SU-DHL-6 (cell line): Measurements from ENCODE around the gene RBM17.

Source experiments
- H2AFZ ChIP-seq: fragments of 200-600 bp; sonication (generic); 2 replicates; pipeline ENCODE4 v1.6.1; 2014; ENCODE audit warnings: low read depth, mild to moderate bottlenecking, moderate library complexity, mixed read lengths, antibody characterized with exemption, low read length; ENCODE audit not compliant: severe bottlenecking
- H3F3A ChIP-seq: fragments of 200-600 bp; shearing (Covaris generic); 2 replicates; pipeline ENCODE4 v1.6.0; 2016; ENCODE audit warnings: antibody characterized with exemption, mild to moderate bottlenecking; ENCODE audit not compliant: insufficient read depth
- H3K27ac ChIP-seq: fragments of 200-600 bp; sonication (generic); 2 replicates; pipeline ENCODE4 v1.5.1; 2016; ENCODE audit warnings: low read depth, mild to moderate bottlenecking, low read length, moderate library complexity, mixed read lengths
- H3K27me3 ChIP-seq: fragments of 200-600 bp; sonication (generic), shearing (Covaris generic); 2 replicates; pipeline ENCODE4 v1.6.0; 2014; ENCODE audit warnings: mild to moderate bottlenecking, low read length
- H3K36me3 ChIP-seq: fragments of 200-600 bp; sonication (generic); 2 replicates; pipeline ENCODE4 v1.6.1; 2014; ENCODE audit warnings: mild to moderate bottlenecking, low read length, mixed read lengths
- H3K4me2 ChIP-seq: fragments of 300-600, 200-600 bp; shearing (Covaris generic), sonication (generic); 2 replicates; pipeline ENCODE4 v1.6.0; 2014; ENCODE audit warnings: low read length, low read depth, mild to moderate bottlenecking; ENCODE audit not compliant: poor library complexity, severe bottlenecking
- H3K4me3 ChIP-seq: fragments of 200-600 bp; sonication (generic); 2 replicates; pipeline ENCODE4 v1.5.1; 2014; ENCODE audit warnings: antibody characterized with exemption, low read length, mild to moderate bottlenecking, mixed read lengths; ENCODE audit not compliant: insufficient read depth, poor library complexity, severe bottlenecking
- H3K79me2 ChIP-seq: fragments of 200-600 bp; sonication (generic); 2 replicates; pipeline ENCODE4 v1.6.1; 2014; ENCODE audit warnings: mild to moderate bottlenecking, low read length, moderate library complexity; ENCODE audit not compliant: insufficient read depth
- H3K9ac ChIP-seq: fragments of 200-600 bp; sonication (generic); 2 replicates; pipeline ENCODE4 v1.7.0; 2014; ENCODE audit warnings: mild to moderate bottlenecking, low read length
- H3K9me2 ChIP-seq: fragments of 200-600 bp; sonication (generic); replicated peaks from 2 replicates; pipeline ENCODE4 v1.6.1; 2014; ENCODE audit warnings: low read length; ENCODE audit not compliant: insufficient read depth
- H3K9me3 ChIP-seq: fragments of 200-600 bp; sonication (generic); 2 replicates; pipeline ENCODE4 v1.6.1; 2014; ENCODE audit warnings: low read length, mixed read lengths; ENCODE audit not compliant: insufficient read depth
- H4K20me1 ChIP-seq: fragments of 200-600 bp; sonication (generic); 2 replicates; pipeline ENCODE4 v1.6.1; 2014; ENCODE audit warnings: low read depth, mild to moderate bottlenecking, antibody characterized with exemption, low read length, moderate library complexity, mixed read lengths
- EZH2phosphoT487 ChIP-seq: fragments of 200-600 bp; sonication (generic), shearing (Covaris generic); conservative IDR thresholded peaks from 2 replicates; pipeline ENCODE4 v1.6.1; 2018; ENCODE audit warnings: mild to moderate bottlenecking, antibody characterized with exemption, low read length, moderate library complexity, mixed read lengths
- TF ChIP-seq, protein P1 (sequence below): fragments of 200-600 bp; sonication (generic); IDR thresholded peaks from one replicate; pipeline ENCODE4 v1.5.1; 2017; ENCODE audit warnings: antibody characterized with exemption, mild to moderate bottlenecking, low read length, moderate library complexity; ENCODE audit not compliant: insufficient read depth, poor library complexity, severe bottlenecking

The RBM17 gene

DNA sequence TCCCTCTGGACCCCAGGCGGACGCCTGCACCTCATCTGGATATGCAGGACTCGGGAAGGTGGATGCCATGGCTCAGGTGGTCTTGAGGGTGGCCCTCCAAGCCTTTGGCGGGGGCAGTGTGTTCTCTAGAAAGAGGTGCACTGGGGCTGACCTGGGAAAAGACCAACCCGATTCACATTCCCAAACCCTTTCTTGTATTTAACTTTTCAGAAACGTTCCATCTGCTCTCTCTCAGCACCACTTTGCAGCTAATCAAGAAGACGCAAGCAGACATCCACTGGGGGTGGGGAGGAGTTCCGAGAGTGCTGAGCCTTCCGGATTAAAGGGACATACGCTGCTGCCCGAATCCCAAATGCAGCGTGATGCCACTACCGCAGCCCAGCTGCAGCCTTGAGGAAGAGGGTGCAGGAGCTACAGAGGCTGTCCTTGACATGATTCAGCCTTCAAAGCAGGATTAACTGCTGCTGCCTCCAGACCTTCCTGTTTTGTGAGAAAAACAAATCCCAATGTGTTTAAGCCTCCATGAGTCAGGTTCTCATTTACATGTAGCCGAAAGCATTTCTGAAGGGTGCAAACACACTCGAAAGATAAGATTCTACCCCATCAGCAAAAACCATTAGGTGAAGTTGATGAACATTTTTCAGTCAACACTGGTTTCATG, 39.9 kb downstream of the RBM17 start:
- Histone ChIP-seq H3K4me3 (no peak overlapping the region), H3K9ac (no peak overlapping the region), H3K36me3 (no peaks in the 10 kb centered on the region), H3K9me2 (no peaks in the 10 kb centered on the region), H2AFZ (no peak overlapping the region), H3F3A (no peaks in the 10 kb centered on the region), H3K27me3 (no peaks in the 10 kb centered on the region), H3K79me2 (no peaks in the 10 kb centered on the region), H3K4me2 (no peak overlapping the region), H3K9me3 (no peaks in the 10 kb centered on the region), H4K20me1 (no peaks in the 10 kb centered on the region), H3K27ac (no peak overlapping the region)
- TF ChIP-seq EZH2phosphoT487: no peak
- TF ChIP-seq, protein P1, sequence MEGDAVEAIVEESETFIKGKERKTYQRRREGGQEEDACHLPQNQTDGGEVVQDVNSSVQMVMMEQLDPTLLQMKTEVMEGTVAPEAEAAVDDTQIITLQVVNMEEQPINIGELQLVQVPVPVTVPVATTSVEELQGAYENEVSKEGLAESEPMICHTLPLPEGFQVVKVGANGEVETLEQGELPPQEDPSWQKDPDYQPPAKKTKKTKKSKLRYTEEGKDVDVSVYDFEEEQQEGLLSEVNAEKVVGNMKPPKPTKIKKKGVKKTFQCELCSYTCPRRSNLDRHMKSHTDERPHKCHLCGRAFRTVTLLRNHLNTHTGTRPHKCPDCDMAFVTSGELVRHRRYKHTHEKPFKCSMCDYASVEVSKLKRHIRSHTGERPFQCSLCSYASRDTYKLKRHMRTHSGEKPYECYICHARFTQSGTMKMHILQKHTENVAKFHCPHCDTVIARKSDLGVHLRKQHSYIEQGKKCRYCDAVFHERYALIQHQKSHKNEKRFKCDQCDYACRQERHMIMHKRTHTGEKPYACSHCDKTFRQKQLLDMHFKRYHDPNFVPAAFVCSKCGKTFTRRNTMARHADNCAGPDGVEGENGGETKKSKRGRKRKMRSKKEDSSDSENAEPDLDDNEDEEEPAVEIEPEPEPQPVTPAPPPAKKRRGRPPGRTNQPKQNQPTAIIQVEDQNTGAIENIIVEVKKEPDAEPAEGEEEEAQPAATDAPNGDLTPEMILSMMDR: no peak

DNA sequence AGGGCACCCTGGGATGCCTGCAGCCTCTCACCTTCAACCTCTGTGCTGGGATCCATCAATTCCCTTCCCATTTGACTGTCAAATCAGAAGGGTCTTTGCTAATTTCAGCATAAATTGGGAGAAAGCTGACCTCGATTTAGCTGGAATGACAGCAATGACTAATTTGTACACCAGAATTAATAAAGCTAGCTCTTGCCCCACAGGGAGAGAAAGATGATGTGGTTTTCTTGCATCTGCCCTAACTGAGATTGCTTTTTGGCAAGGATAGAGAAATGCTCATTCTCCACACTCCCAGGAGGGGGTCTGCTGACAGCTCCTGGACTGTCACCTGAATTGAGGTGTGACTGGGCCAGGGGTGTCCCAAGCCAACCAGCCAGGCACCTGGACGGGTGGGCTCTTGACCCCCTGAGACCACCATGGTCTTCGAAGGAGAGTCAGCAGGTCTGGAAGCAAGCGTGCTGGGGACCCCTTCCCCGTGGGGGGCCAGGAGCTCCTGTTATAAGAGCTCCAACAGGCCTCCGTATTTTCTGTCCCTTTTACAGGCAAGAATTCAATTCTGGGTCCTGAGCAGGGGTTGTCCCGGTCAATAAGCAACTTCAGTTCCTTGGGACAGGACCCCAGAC, 42.1 kb downstream of the RBM17 start:
- H3K79me2 ChIP-seq: no peaks in the 10 kb centered on the region
- H3K27ac ChIP-seq: no peak overlapping the region
- no peaks in the 10 kb centered on the region for H4K20me1 ChIP-seq
- TF ChIP-seq, protein P1: no peak
- no peak for TF ChIP-seq EZH2phosphoT487
- H3K4me3 ChIP-seq: no peak overlapping the region
- H3K27me3 ChIP-seq: no peaks in the 10 kb centered on the region
- H3K36me3 ChIP-seq: no peaks in the 10 kb centered on the region
- H3K9me3 ChIP-seq: no peaks in the 10 kb centered on the region
- no peak overlapping the region for H2AFZ ChIP-seq
- no peak overlapping the region for H3K9ac ChIP-seq
- H3F3A ChIP-seq: no peaks in the 10 kb centered on the region
- H3K4me2 ChIP-seq: no peak overlapping the region
- H3K9me2 ChIP-seq: no peaks in the 10 kb centered on the region

DNA sequence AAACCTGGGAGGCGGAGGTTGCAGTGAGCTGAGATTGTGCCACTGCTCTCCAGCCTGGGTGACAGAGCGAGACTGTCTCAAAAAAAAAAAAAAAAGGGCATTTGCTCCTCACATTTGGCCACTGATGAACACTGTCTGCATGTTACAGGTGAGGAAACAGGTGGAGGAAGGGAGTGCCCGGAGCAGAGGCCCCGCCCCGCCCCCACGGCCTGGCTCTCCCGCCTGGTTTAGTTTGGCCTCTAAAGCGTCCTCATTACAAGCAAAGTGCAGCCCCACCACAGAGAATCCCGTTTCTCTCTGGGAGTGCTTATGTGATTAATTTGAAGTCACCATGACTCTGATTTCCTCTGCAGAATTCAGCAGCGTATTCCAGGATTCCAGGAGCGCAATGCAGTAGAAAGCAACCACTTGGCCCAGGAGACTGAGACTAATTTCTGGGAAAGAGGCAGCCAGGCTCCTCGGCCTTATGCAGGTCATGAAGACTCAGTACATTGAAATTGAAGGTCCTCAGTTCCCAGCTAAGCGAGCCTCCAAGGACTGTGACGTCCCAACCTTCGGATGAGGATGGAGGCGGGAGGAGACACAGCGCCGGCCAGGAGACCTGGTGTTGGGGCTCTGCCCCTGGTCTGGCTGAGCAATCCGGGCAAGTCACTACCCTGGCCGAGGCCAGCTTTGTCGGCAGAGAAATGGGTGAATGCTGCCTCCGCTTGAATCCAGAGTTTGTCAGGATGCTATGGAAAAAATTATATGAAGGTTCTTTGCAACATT, 44.7 kb downstream of the RBM17 start:
- no peak overlapping the region for H3K9ac ChIP-seq
- no peak for TF ChIP-seq EZH2phosphoT487
- no peak overlapping the region for H3K4me3 ChIP-seq
- H3K79me2 ChIP-seq: no peaks in the 10 kb centered on the region
- no peaks in the 10 kb centered on the region for H3K9me2 ChIP-seq
- no peaks in the 10 kb centered on the region for H3K9me3 ChIP-seq
- H3K27ac ChIP-seq: no peak overlapping the region
- no peaks in the 10 kb centered on the region for H4K20me1 ChIP-seq
- H3K4me2 ChIP-seq: no peak overlapping the region
- no peaks in the 10 kb centered on the region for H3F3A ChIP-seq
- H2AFZ ChIP-seq: no peak overlapping the region
- H3K27me3 ChIP-seq: no peaks in the 10 kb centered on the region
- no peaks in the 10 kb centered on the region for H3K36me3 ChIP-seq
